LNCAP (cell line): ENCODE data around the gene FBXO11.
A peak's percentile ranks its signal among the peaks of the same experiment; 100 is the strongest.

Experiments used
- TF ChIP-seq, protein P1 (sequence below): fragments of 450-650 bp; IDR thresholded peaks from 2 replicates; pipeline ENCODE4 v1.5.1; 2017; ENCODE audit warnings: mild to moderate bottlenecking

Gene FBXO11

DNA sequence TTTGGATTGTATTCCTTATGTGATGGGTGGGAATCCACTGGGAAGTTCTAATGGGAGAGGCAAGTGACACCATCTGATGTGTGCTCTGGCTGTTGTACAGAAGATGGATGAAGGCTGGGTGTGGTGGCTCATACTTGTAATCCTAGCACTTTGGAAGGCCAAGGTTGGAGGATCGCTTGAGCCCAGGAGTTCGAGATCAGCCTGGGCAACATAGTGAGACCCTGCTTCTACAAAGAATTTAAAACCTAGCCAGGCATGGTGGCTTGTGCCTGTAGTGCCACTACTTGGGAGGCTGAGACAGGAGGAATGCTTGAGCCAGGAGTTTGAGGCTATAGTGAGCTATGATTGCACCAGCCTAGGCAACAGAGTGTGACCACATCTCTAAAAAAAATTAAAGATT lies 134.0 kb downstream of the FBXO11 start:
- TF ChIP-seq, protein P1, sequence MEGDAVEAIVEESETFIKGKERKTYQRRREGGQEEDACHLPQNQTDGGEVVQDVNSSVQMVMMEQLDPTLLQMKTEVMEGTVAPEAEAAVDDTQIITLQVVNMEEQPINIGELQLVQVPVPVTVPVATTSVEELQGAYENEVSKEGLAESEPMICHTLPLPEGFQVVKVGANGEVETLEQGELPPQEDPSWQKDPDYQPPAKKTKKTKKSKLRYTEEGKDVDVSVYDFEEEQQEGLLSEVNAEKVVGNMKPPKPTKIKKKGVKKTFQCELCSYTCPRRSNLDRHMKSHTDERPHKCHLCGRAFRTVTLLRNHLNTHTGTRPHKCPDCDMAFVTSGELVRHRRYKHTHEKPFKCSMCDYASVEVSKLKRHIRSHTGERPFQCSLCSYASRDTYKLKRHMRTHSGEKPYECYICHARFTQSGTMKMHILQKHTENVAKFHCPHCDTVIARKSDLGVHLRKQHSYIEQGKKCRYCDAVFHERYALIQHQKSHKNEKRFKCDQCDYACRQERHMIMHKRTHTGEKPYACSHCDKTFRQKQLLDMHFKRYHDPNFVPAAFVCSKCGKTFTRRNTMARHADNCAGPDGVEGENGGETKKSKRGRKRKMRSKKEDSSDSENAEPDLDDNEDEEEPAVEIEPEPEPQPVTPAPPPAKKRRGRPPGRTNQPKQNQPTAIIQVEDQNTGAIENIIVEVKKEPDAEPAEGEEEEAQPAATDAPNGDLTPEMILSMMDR = no peak

DNA sequence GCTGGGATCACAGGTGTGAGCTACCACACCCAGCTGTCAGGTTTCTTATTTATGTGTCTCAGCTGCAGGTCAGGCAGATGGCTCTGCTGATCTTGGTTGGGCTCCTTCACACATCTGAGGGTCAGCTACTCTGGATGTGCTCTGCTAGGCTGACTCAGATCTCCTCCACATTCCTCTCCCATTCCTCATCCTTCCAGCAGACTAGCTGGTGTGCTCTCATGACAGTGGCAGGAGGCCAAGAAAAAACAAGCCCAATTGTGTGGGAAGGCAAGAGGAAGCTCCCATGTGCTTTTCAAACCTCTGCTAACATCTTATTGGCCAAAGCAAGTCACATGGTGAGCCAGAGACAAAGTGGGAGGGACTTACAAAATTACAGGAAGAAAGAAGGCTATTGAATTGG lies 135.1 kb downstream of the FBXO11 start:
- TF ChIP-seq, protein P1 = no peak

DNA sequence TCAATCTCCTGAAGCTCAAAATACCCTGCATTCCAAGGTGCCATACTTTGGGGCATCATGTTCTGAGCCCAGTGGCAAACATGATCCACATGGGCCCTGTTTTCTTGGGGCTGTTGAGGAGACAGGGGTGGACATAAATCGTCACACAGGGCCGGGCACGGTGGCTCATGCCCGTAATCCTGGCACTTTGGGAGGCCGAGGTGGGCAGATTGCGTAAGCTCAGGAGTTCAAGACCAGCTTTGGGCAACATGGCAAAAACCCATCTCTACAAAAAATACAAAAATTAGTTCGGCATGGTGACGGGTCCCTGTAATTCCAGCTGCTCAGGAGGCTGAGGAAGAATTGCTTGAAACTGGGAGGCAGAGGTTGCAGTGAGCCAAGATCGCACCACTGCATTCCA lies 137.0 kb downstream of the FBXO11 start:
- TF ChIP-seq, protein P1 = no peak

DNA sequence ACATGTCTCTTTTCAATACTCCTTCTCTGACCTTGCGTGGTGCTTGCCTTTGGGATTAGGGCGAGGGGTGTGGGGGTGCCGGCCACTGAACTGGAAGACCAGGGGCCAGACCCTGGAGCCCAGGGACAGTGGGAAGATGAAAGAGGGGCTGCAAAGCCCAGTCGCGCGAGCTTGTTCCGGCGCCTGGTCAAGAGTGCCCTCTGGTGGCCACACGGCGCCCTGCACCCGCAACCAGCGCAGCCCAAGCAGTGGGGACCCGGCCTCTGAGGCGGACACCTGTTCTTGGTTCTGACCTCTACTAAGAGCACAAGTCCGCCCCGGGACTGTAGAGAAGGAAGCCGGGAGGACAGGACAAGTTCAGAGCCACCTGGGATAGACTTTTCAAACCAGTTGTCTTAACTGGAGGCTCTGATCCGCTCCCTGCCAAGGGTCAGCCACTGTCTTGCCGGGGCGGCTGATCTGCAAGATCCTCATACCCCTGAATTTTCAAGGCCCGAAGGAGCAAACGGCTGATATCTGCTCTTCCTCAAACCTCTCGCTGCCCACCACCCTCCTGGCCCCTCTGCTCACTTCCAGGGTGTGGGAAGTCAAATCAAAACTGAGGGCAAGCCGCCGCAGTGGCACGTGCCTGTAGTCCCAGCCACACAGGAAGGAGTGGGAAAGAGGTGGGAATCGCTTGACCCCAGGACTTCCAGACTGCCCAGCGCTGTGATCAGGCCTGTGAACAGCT lies 138.3 kb downstream of the FBXO11 start:
- TF ChIP-seq, protein P1 = peak; percentile 82

DNA sequence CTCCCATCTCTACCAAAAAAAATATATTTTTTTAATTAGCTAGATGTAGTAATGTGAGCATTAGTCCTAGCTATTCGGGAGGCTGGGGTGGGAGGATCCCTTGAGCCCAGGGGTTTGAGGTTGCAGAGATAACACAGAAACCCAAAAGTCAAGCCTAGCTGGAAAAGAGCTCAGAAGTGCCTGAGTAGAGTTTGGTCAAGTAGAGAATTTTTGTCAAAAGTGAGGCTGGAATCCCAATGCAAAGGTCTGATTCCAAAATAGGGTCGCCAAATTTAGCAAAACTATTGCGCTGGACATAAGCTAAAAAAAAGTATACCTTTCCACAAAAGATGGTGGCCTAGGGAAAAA lies 138.8 kb downstream of the FBXO11 start:
- TF ChIP-seq, protein P1 = no peak

DNA sequence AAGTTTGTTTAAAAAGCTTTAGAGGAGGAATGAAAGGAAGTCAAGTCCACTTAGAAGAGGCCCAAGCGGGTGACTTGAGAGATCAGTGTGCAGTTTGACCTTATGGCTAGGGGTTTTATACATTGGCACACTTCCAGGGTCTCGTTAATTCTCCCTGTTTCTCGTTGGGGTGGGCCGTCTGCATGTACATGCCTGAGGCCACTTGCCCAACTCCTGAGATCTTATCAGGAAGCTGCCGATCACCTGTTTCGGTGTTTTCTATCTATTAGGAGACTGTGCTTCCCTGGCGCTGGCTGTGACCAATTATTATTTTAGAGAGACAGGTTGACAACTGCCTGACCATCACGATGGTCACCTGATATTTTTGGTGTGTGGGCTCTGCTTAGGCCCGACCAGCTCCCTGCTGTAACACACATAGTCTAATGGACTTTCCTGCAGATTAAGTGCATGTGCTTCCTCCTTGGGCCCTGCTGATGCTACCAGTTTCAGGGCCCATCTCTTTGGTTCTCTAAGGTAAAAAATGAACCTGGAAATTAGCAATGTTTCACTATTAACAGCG lies 154.4 kb downstream of the FBXO11 start:
- TF ChIP-seq, protein P1 = no peak

DNA sequence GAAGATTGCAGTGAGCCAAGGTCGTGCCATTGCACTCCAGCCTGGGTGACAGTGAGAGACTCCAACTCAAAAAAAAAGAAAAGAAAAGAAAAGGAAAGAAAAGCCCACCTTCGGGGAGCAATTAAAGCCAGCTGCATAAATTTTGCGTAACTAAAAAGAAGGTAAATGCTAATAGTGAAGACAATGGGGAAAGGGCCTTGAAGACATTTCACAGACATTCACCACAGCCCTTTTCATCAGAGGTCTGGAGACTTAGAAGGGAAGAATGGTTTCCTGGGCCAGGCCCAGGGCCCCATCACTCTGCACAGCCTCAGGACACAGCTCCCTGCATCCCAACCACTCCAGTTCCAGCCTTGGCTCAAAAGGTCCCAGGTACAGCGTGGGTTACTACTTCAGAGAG lies 158.4 kb downstream of the FBXO11 start:
- TF ChIP-seq, protein P1 = no peak
